GM21528 (cell line): Measurements from ENCODE around the gene SLC22A17.
"Not testable (repeated sequence)": the region's sequence is repeated elsewhere in the genome, so short reads cannot be mapped to it uniquely, and the experiment has no call there.

Experiments used
- ATAC-seq: cut with Tn5 transposase; IDR thresholded peaks from one replicate; pipeline ENCODE4 v1.9.1; 2021; ENCODE audit warnings: mild to moderate bottlenecking, moderate library complexity; ENCODE audit not compliant: unreplicated experiment, low FRiP score

Gene SLC22A17

DNA sequence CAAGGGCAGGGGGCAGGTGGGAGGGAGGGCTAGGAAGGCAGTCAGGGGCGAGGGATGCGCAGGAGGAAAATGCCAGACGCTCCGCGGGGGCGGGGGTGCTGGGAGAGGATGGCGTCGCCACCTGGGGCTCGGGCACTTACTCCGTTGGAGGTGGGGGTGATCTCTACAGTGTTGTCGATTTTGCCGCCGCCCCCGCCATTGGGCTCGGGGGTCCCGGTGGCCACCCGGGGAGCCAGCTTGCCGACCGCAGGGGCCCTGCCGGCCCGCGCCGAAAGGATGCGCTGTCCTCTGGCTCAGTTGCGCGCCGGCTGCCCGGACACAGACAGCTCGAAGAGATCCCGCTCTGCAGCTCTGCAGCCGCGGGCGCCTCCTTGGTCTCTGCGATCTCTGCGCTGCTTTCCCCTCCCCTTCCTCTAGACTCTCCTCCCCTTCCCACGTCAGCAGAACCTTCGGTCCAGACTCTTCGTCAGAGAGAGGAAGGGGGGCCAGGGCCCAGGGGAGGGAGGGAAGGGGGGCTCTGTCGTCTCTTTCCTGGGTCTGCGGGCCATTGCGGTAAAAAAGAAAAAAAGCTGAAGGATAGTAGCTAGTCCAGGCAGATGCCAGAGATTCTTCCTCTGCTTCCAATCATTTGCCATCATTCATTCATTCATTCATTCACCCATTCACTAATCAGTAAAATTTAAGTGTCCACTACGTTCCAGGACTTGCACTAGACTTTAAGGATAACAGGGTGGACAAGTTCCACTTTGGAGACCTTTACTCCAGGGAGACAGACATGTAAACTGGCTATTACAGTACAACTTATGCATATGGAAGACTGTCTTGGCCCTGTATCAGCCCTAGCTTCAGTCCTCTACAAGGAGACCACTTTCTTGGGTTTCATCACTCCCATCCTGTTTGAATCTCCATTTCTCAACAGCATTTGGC is at the start of gene SLC22A17:
SLC22A17 (minus strand) TSS at position 382 of the 927 bp plus-strand sequence.
- ATAC-seq: no peak

DNA sequence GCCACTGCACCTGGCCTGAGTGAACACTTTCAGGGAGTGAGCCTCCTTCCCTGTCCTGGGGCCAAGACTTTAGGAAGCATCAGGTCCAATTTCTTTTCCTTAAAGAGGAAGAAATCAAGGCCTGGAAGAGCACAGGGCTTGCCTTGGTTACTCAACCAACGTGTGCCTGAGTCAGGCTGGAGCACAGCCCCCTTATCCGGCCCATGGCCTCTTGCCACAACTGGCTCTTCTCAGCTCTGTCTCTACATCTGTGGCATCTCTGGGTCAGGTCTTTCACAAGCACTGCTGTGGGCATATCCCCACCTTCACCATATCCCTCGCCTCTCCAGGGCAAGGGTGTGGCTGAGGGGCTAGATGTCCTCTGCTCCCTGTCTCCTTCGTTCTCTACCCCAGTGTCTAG is 48.6 kb upstream of the SLC22A17 start:
- no peak for ATAC-seq

DNA sequence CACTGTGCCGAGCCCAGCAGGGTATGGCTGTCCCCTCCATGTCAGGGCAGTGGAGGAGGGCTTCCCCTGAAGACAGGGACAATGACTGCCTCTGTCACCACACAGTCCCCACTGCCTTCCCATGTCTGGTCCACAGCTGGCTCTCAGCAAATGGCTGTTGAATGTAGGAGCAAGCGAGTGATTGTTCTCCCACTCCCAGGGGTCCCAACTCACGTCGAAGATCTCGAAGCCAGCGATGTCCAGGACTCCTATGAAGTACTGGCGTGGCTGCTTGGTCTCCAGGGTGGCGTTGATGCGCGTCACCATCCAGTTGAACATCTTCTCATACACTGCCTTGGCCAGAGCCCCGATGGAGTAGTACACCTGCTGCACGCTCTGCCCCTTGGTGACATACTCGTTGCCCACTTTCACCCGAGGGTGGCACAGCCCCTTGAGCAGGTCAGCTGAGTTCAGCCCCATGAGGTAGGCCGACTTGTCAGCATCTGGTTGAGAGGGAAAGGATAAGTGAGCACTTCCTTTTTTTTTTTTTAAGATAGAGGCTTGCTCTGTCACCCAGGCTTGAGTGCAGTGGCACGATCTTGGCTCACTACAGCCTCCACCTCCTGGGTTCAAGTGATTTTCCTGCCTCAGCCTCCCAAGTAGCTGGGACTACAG is 47.9 kb upstream of the SLC22A17 start:
- not testable (repeated sequence) for ATAC-seq

DNA sequence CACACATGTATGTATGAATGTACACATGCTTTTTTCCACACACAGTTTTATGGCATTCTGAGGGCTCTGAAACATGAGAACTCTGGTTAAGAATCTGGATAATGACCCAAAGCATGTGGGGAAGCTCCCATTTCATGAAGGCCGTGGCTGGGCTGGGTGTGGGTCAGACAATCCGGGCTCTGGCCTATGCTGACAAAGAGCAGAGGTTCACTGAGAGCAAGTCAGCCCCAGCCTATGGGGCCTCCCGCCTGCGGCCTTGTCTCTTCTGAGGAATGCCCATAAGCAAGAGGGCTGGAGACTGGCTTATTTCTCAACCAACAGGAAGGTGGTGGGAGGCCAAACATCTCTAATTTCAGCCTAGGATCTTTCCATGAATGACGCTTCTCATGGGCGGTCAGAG is 46.9 kb upstream of the SLC22A17 start:
- ATAC-seq: no peak

DNA sequence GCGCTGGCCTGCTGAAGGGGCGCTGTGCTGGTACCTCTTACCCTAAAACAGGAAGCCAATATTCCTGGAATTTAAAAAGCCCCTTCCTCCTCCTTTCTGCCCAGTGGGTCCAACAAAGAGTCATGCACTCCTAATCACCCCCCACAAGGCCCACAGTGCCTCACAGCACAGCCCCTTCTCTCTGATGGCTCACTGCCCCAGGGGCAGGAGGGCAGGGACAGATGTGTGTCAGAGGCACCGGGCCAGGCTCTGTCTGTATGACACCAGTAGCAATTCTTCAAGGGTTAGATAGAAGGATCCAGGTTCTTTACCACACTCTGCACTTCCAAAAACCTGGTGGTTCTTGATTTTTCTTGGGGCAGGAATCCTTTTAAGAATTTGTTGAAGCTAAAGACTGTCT is 46.4 kb upstream of the SLC22A17 start:
- no peak for ATAC-seq

DNA sequence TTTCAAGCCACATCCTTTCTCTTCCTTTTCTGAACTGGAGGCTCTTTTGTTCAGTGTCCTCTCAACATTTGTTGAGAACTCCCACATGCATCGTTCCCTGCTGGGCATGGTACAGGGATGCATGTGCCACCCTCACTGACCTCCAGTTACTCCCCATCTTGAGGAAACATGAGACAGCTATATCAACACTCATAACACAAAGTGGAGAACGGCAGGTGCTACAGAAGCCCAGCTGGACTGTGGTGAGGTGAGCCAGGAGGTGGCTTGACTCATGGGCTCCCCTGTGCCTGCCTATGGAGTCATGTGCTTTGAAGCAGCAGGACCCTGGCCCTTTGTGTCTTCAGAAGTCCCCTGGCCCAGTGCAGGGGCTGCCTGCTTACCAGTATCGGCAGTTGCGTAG is 45.7 kb upstream of the SLC22A17 start:
- no peak for ATAC-seq

DNA sequence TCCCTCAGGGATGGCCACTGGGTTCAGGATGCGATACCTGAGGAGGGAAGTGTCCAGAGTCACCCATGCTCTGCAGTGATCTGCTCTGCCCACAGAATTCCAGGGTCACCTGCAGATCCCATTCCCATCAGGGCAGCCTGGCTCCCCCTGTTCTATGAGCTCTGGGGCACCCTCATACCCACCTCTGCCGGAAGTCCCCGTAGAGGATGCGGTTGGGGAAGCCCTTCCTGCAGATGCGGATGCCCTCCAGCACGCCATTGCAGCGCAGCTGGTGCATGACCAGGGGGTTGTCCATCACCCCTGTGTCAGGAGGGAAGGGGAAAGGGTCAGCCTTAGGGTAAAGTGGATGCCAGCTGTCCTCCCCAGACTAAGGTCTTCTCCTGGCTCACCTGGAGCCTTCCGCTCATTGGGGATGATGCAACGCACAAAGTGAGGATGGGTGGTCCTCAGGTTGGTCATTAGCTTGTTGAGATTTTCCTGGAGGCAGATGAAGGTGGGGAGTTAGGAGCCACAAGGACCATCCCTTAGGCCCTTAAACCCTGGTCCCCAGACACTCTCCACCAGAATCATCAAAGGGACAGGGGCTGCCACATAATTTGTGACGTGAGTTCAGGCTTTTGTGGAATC is 44.2 kb upstream of the SLC22A17 start:
- ATAC-seq: no peak

DNA sequence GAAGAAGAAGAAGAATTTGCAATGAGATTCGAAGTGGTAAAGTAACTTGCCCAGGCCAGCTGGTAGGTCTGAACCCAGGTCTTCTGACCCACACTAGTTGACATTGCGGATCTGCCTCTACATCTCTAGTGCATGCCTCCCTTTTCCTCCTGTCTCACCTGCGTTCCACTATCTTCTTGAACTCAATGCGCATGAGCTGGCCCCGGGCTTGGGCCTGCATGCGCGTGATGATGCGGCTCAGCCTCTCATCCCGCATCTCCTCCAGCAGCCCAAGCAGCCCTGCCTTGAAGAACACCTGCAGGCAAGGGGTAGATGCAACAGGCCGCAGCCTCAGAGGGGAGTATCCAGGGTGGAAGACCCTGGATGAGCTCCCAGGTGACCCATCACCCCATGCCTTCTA is 43.4 kb upstream of the SLC22A17 start:
- ATAC-seq: no peak

DNA sequence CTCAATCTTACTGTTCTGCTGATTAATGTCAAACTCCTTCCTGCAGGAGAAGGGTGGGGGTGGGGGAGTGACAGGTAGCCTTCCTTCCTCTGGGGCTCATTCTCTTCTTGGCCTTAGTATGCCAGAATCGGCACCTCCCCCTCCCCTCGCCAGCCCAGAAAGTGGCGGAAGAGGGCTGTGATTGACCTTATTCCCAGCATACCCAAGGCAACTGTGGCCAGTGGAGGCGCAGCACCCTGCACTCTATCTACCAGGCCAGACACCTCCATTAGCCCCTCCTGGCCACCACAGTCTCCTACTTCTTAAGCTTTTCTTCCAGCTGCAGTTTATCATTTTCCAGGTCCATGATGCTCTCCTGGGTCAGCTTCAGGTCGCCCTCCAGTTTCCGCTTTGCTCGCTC is 39.9 kb upstream of the SLC22A17 start:
- no peak for ATAC-seq

DNA sequence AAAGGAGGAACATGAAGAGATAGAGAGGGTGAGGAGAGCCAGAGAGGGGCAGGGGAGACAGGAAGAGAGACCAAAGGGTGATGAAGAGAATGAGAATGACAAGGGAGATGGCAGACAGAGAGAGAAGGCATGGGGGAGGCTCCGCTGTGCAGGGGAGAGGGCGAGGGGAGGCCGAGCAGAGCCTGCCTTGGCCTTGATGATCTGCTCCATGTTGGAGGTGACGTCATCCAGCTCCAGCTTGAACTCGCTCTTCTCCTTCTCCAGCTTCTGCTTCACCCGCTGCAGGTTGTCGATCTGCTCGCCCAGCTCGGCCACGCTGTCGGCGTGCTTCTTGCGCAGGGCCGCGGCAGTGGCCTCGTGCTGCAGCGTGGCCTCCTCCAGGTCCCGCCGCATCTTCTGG is 37.2 kb upstream of the SLC22A17 start:
- ATAC-seq: not testable (repeated sequence)

DNA sequence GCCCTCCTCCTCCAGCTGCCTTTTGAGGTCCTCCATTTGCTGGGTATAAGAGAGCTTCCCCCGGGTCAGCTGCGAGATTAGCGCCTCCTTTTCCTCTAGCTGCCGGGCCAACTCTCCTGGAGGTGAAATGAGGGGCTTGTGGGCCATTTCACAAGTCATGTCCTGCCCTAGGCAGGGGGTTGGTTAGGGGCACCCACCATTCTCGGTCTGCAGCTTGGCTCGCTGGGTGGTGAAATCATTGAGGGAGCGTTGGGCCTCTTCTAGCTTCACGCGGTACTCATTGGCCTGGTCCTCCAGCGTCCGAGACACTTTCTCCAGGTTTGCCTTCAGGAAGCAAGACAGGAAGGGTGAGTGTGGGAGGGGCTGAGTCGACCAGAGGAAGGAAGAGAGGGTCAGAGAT is 36.7 kb upstream of the SLC22A17 start:
- ATAC-seq: no peak

DNA sequence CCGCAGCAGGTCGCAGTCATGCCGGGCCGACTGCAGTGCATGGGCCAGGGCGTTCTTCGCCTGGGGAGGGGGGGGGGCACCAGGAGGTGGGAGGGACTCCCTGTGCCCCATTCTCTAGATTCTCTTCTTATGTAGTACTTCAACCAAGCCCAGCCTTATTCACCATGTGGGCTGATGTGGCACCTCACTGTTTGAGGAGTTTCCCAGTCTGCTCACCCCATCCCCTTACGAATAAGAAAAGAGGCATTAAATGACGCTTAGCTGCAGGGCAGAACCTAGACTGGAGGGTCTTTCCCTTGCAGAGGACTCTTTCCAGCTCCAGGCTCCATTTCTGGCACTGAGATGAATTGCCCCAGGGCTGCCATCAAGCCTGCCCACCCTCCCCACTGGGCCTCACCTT is 36.3 kb upstream of the SLC22A17 start:
- ATAC-seq: no peak

DNA sequence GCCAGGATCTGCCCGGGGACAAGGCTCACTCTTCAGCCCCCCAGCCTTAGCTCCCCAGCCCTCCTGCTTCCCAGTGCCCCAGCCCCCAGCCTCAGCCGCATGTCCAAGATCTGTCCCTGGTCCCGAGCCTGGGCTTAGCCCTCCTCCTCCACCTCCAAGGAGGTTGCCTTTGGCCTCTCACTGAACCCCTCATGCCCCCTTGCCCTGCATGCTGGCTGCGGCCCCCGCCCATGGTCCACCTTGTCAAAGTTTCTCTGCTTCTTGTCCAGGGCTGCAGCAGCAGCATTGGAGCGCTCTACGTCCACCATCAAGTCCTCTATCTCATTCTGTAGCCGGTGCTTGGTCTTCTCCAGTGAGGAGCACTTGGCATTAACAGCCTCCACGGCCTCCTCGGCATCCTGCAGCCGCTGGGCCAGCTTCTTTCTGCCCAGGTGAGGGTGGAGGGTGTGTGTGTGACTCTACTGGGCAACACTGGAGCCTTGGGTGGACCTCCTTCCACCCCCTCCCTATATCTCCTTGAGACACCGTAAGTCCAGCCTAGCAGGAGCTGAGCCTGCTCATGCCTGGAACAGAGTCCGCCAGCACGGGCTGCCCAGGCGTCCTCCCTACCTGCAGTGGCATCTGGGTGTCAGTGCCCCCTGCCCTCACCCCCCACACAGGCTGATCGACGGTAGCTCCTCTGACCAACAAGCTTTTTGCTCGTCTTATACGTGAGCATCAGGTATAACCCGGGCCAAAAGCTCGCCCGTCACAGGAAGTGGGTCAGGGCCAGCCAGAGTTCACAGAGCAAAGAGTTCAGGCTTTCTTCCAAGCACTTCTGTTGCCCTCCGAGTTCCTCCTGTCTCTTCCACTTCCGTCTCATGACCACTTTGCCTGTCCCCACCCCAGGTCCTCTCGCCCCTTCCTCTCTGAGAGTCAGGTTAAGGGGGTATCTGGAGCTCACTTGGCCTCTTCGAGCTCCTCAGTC is 35.5 kb upstream of the SLC22A17 start:
- no peak for ATAC-seq

DNA sequence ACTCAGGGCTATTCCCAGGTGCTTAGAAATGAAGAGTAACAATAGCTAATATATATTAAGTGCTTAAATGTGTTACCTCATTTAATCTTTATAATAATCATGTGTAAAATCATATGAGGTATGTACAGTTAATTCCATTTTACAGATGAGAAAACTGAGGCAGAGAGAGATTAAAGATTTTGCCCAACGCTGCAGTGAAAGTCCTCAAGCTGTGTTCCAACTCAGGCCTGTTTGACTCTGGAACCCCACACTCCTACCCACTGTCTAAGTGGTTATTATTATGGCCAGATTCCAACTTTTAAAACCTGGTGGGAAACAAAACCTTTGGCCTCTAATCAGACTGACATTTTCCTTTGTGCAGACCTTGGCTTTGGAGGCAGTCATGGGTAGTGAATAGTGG is 34.3 kb upstream of the SLC22A17 start:
- no peak for ATAC-seq

DNA sequence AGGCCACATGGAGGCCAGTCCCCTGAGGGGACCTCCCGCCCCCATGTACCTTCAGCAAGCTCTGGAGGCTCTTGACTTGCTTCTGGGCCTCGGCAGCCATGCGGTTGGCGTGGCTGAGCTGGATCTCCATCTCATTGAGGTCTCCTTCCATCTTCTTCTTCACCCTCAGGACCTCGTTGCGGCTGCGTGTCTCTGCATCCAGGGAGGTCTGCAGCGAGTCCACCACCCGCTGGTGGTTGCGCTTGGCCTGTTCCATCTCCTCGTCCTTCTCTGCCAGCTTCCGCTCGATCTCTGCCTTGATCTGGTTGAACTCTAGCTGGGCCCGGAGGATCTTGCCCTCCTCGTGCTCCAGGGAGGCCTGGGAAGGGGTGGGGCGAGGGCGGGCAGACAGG is 33.6 kb upstream of the SLC22A17 start:
- not testable (repeated sequence) for ATAC-seq

DNA sequence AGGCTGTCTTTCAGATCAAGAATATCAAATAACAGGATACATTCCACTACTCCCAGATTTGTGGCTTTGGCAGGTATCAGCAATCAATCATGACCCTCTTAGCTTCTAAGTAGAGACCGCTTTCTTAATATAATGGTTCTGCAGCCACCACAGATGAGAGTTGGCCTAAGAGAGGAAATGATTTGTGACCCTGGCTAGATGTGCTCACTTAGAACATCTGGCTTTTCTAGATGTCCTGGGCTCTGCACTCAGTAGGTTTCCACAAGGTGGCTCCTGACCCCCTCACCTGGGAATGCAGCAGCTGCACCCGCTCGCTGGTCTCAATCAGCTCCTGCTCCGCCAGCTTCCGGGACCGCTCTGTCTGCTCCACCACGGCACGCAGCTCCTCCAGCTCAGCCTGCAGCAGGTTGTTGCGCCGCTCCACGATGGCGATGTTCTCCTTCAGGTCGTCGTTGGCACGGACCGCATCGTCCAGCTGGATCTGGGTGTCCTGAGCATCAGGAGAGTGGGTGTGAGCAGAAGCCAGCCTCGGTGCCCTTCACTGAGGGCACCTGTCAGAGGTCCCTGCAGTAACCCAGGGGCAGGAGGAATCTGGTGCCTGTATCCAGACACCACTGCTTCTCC is 33.1 kb upstream of the SLC22A17 start:
- ATAC-seq: no peak

DNA sequence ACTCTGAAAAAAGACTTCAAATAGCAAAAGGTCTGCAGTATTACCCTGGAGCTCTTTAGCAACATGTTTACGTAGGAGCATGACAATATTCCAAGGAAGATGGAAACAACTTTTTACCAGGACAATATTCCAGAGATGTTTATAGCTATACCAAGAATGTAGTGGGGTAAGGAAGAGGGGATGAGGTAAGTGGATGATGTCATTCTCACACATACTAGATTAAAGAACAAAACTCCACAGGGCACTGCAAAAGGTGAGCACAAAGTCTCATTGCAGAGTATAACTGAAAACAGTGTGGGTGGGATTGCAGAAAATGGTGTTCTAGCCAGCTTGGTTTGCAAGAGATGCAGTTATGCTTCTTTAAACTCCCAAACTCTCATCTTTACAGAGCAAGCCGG is 32.6 kb upstream of the SLC22A17 start:
- no peak for ATAC-seq

DNA sequence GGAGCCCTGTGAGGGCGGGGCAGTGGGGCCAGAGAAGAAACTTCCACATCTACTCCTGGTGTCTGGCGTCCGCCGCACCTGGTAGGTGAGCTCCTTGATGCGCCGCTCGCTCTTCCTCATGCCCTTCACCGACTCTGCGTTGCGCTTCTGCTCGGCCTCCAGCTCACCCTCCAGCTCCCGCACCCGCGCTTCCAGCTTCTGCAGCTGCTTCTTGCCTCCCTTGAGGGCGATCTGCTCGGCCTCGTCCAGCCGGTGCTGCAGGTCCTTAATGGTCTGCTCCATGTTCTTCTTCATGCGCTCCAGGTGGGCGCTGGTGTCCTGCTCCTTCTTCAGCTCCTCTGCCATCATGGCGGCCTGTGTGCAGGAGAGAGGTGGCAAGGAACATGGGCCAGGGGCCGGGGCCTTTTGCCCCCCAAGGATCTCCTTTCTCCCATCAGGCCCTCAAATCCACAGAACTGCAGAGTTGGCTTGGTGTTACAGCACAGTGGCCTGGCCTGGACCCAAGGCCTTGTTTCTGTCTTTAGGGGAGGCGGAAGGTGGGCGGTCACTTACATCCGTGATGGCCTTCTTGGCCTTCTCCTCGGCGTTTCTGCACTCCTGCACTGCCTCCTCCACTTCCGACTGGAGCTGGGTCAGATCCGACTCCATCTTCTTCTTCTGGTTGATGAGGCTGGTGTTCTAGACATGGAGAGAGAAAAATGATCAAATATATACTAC is 31.8 kb upstream of the SLC22A17 start:
- ATAC-seq: no peak

DNA sequence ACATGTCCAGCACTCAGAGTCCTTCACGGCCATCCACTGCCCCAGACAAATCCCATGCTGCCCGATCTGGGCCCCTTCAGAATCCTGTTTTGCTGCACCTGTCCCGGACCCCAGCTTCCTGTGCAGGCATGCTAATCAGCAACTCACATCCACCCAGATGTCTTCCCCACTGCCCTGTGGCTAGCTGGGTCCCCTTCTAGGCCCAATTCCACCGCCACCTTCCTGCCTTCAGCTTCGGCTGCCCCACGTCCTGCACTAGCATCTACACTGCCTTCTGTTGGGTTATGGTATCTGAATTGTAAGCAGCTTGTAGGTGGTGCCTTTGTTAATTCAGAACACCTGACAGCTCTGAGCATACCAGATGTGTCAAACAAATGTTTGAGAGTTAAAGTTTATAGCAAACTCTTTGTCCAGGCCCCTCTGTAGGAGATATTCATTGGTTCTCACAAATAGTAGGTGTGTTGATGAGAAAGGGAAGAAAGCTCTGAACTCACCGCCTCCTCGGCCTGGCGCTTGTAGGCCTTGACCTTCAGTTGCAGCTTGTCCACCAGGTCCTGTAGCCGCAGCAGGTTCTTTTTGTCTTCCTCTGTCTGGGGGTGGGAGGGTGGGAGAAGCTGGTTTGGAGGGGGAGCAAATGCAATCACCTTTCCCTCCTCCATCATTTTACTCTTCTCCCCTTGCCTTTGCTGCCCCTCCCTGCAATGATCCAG is 30.2 kb upstream of the SLC22A17 start:
- ATAC-seq: no peak
